GM21619 (cell line): ENCODE results near the gene ZNF883.

ENCODE experiments used
- ATAC-seq: cut with Tn5 transposase; IDR thresholded peaks from one replicate; pipeline ENCODE4 v1.9.1; 2021; ENCODE audit not compliant: unreplicated experiment

ZNF883 gene

GRCh38 chr9:112921549-112921948, 90.4 kb downstream of the ZNF883 start:
- peak; percentile 60 for ATAC-seq

GRCh38 chr9:112917987-112918362, 94.0 kb downstream of the ZNF883 start:
- ATAC-seq: no peak

- no peak for ATAC-seq
These were observed 94.7 kb downstream of the ZNF883 start for GRCh38 chr9:112917047-112917986.

GRCh38 chr9:112914524-112914923, 97.5 kb downstream of the ZNF883 start:
- ATAC-seq: no peak

- ATAC-seq: no peak
These were observed 98.7 kb downstream of the ZNF883 start for GRCh38 chr9:112913326-112913725.

- ATAC-seq: no peak
These were observed 99.4 kb downstream of the ZNF883 start for GRCh38 chr9:112912636-112913035.

- ATAC-seq: no peak
These were observed 100.3 kb downstream of the ZNF883 start for GRCh38 chr9:112911736-112912135.
